KG1 (cell line): Measurements from ENCODE around the gene DPY19L3.
"Not testable (repeated sequence)": the region's sequence is repeated elsewhere in the genome, so short reads cannot be mapped to it uniquely, and the experiment has no call there.

Experiments
- DNase-seq: peaks from one replicate; lab custom pipeline; 2025; lab: John Stamatoyannopoulos, UW

The DPY19L3 gene, protein sequence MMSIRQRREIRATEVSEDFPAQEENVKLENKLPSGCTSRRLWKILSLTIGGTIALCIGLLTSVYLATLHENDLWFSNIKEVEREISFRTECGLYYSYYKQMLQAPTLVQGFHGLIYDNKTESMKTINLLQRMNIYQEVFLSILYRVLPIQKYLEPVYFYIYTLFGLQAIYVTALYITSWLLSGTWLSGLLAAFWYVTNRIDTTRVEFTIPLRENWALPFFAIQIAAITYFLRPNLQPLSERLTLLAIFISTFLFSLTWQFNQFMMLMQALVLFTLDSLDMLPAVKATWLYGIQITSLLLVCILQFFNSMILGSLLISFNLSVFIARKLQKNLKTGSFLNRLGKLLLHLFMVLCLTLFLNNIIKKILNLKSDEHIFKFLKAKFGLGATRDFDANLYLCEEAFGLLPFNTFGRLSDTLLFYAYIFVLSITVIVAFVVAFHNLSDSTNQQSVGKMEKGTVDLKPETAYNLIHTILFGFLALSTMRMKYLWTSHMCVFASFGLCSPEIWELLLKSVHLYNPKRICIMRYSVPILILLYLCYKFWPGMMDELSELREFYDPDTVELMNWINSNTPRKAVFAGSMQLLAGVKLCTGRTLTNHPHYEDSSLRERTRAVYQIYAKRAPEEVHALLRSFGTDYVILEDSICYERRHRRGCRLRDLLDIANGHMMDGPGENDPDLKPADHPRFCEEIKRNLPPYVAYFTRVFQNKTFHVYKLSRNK

DNA sequence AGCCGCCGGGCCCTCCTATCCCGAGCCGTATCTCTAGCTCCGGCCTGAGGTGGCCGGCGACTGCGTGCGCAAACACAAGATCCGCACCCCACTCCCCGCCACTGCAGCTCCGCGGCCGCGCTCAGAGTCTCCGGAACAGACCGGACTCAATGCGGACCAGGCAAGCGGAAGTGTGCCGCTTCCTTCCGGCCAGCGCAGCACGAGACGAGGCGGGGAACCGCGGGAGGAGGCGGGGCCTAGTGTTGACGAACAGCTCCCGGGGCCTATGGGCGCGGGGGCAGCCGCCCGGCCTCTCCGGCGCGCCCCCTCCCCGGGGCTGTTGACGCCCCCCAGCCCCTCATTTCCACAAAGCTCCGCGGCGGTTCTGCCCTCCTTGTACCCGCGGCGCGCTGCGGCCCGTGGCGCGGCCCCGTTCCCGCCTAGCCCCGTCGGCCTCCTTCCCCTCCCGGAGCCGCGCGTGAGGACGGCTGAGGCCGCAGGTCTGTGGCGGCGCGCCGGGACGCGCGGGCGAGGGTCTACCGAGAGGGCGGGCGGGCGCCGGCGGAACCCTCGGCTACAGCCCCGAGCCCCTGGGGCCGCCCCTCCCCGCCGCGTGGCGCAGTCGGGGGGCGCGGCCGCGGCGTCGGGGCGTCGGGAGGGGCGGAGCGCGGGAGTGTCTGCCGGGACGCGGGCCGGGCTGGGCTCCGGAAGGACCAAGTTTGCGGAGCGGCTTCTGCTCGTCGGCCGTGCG lies at the start of gene DPY19L3:
TSS of gene DPY19L3 (plus strand) at position 340 of the 730 bp plus-strand sequence. CDS start 2,484 bp downstream, outside the sequence.
- peak; percentile 65 for DNase-seq

- no peak for DNase-seq
These were observed 47.9 kb upstream of the DPY19L3 start for GRCh38 chr19:32357720-32358119.

GRCh38 chr19:32358321-32358720 lies 47.2 kb upstream of the DPY19L3 start:
- DNase-seq: no peak

DNA sequence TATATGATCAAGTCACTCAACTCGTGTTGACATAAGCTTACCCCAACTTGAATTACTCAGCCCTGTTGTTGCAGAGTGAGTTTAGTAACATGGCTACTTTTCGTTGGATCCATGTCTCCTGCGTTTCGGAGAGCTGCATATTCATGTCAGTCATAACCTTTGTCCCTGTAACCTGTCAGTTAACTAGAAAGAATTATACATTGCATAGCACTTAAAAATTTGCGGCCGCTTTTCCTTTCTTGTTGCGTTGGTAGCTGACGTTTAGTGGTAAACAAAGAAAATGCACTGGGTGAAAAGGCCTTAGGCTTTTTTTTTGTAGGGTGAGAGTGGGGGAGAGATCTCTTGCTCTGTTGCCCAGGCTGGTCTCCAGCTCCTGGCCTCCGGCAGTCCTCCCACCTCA lies 46.0 kb upstream of the DPY19L3 start:
- no peak for DNase-seq

- no peak for DNase-seq
These were observed 43.8 kb upstream of the DPY19L3 start for GRCh38 chr19:32361574-32362317.

GRCh38 chr19:32362318-32362691 lies 43.3 kb upstream of the DPY19L3 start:
- no peak for DNase-seq

GRCh38 chr19:32363175-32363574 lies 42.4 kb upstream of the DPY19L3 start:
- DNase-seq: no peak

DNA sequence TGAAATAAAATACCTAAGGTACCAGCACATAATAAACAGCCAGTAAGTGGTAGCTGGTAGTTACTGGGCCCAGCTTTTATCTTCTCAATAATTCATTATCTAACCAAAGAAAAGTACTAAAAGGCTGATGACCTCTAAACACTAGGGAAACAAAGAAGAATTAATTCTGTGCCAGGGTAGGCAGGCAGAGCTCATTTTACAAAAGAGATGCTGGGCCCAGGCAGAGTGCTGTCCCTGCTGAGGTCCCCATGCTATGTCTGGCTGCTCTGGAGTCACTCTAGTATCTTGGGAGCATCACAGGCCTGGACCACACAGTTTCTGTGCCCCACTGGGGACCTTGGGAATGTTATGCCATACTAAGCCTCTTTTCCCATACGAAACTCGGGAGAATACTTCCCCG lies 41.9 kb upstream of the DPY19L3 start:
- DNase-seq: no peak

DNA sequence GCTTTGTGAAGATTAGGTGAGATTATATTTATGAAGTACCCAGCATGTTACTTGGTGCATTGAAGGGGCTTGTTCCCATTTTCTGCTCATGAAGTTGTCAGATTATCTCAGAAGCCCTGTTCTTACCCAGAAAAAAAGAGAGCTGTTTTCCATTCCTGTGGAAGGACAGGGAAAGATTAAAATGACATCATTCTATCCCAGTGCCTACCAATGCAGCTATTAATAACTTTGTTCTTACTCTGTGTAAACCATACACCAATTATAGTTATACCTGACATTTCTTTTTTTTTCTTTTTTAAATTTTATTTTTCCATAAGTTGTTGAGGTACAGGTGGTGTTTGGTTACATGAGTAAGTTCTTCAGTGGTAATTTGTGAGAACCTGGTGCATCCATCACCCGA lies 41.5 kb upstream of the DPY19L3 start:
- DNase-seq: no peak

DNA sequence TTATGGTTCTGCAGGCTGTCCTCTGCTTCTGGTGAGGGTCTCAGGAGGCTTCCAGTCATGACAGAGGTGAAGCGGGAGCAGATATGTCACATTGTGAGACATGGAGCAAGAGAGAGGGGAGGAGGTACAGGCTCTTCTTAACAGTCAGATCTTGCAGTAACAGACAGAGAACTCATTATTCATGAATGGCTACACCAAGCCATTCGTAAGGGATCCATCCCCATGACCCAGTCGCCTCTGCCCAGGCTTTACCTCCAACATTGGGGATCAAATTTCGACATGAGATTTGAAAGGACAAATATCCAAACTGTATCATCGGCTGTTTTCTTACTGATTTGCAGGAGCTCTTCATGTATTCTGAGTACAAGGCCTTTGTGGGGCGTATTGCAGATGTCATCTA lies 38.5 kb upstream of the DPY19L3 start:
- DNase-seq: no peak

- DNase-seq: no peak
These were observed 37.5 kb upstream of the DPY19L3 start for GRCh38 chr19:32367948-32368536.

DNA sequence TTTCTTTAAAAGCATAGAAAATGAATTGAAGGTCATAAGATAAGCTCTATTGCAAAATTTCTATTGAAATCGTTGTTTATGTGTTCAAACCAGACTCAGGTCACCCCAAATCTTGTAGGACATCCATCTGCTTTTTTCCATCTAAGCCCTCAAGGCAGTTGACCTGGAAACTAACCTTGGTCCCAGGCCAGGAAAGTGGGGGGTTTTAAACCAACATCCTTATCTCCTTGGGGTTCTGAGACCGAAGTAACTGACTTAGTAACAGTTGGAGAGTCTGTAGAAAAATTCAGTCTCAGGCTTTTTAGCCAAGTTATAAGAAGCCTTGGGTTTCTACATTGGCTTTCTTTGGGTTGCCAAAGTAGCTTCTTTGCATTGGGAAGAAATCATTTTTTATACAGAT lies 36.8 kb upstream of the DPY19L3 start:
- no peak for DNase-seq

DNA sequence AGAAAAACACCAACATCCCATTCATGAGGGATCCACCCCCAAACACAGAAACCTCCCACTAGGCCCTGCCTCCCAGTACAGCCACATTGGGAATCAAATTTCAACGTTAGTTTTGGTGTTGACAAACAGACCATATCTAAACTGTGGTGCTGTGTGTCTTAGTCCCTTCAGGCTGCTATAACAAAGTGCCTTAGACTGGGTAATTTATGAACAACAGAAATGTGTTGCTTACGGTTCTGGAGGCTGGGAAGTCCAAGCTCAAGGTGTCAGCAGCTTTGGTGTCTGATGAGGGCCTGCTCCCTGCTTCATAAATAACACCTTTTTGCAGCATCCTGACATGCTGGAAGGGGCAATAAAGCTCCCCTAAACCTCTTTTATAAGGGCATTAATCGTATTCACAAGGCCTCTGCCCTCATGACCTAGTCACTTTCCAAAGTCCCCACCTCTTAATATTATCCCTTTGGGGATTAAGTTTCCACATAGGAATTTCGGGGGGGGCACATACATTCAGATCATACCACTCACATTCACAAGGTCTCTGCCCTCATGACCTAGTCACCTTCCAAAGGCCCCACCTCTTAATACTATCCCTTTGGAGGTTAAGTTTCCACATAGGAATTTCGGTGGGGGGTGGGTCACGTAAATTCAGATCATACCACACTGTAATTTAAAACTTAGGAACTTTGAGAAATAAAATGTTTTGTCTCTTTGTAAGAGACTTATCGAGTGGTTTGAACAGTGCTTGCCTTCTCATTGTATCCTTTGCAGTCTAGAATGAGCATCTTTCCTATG lies 32.6 kb upstream of the DPY19L3 start:
- DNase-seq: no peak

DNA sequence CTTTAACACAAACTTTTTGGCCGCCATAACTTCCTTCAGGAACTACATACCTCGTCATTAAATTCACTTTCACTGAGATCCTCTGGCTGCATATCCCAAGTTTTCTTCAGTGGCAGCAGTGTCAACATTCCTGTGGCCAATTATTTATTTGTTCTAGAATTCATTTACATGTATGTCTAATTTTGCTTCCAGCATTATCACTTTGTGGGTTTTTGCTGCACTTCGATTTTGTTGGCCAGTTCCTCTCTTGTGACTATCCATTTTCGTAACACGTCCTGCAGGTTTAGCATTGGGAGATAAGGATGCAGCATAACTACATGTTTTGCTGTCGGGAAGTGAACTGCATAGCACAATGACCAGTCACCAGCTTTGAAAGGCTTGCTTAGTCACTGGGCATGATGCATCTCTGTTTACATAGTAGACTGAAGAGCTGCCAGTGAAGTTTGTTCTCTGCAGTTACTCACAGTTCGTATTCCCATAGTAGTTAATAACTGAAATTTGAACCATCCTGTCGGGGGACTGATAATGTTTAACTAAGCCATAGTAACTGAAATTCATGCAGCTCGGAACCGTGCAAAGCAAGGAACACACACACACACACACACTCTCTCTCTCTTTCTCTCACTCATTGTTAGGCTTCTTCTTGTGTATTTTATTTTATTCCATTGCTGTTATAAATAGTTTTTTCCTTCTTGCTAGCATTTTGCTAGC lies 31.8 kb upstream of the DPY19L3 start:
- DNase-seq: no peak

DNA sequence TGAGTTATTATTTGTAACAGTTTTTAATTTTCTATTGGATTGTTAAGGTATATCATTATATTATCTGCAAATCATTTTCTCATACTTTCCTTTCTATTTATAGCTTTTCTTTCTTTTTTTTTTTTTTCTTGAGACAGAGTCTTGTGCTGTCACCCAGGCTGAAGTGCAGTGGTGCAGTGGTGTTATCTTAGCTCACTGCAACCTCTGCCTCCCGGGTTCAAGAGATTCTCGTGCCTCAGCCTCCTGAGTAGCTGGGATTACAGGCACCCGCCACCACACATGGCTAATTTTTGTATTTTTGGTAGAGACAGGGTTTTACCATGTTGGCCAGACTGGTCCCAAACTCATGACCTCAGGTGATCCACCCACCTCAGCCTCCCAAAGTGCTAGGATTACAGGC lies 31.2 kb upstream of the DPY19L3 start:
- not testable (repeated sequence) for DNase-seq

DNA sequence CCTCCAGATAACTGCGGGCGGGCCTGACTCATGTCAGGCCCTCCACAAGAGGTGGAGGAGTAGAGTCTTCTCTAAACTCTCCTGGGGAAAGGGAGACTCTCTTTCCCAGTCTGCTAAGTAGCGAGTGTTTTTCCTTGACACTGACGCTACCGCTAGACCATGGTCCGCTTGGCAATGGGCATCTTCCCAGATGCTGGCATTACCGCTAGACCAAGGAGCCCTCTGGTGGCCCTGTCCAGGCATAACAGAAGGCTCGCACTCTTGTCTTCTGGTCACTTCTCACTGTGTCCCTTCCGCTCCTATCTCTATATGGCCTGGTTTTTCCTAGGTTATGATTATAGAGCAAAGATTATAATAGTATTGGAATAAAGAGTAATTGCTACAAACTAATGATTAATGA lies 28.5 kb upstream of the DPY19L3 start:
- DNase-seq: not testable (repeated sequence)

DNA sequence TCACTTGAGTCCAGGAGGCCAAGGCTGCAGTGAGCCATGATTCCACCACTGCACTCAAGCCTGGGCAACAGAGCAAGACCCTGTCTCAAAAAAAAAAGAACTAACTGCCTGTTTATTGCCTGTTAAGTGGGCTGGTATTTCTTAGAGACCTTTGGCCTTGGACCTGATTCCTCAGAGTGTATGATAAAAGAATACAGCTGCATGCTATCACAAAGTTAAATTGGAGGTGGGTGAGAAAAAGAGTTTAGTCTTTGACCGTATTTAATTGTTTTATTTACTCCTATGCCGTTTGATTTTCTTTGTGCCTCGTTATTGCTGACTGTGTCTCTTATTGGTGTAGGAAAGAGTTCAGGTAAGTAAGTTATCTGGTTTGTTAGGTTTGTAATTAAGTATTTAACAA lies 25.3 kb upstream of the DPY19L3 start:
- no peak for DNase-seq

DNA sequence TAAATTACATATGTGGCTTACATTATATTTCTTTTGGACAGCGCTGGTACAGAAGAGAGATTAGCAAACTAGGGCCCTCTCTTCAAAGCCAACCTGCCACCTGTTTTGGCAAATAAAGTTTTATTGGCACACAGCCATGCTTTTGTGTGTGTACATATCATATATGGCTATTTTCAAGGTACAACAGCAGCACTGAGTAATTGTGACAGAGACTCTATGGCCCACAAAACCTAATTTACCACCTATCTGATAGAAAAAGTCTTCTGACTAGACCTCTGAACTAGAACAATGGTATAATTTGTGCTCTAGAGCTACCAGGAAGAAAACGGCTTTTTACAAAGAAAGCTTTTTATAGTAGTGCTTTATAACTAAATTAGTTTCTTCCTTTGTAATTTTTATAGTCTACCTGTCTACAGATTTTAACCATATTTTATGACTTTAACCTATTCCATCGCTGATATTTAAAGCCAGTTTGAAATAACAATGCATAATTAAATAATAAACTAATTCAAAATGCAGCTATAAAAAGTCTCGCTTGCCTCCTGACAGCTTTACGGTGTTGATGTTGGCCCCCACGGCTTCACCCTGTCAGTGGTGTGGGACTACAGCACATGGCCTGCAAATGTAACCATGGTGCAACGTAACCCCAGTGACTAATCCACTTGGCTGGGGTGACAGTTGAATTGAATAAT lies 17.7 kb upstream of the DPY19L3 start:
- no peak for DNase-seq

GRCh38 chr19:32388393-32388855 lies 17.1 kb upstream of the DPY19L3 start:
- DNase-seq: no peak
